Astrocyte of the cerebellum (primary cell): ENCODE results near the gene PPM1B.
"Not testable (repeated sequence)": the region's sequence is repeated elsewhere in the genome, so short reads cannot be mapped to it uniquely, and the experiment has no call there.

ENCODE experiments used
- DNase-seq: peaks from one replicate; pipeline ENCODE4 v3.0.0-alpha.2; 2011; ENCODE audit warnings: low read depth
- H3K4me3 ChIP-seq: 2 replicates; pipeline ENCODE4 v1.5.1; 2011; ENCODE audit warnings: mild to moderate bottlenecking, low read depth, low read length, moderate library complexity
- in situ Hi-C: cut with HindIII; loops from 2 replicates; pipeline ENCODE4 v1.10.0; 2017; ENCODE audit warnings: low sequenced_read_pairs
- TF ChIP-seq, protein P1 (sequence below): IDR thresholded peaks from 2 replicates; pipeline ENCODE4 v1.5.1; 2012; ENCODE audit warnings: low read length, low read depth, moderate library complexity, mild to moderate bottlenecking; ENCODE audit errors: missing control alignments

Gene PPM1B

DNA sequence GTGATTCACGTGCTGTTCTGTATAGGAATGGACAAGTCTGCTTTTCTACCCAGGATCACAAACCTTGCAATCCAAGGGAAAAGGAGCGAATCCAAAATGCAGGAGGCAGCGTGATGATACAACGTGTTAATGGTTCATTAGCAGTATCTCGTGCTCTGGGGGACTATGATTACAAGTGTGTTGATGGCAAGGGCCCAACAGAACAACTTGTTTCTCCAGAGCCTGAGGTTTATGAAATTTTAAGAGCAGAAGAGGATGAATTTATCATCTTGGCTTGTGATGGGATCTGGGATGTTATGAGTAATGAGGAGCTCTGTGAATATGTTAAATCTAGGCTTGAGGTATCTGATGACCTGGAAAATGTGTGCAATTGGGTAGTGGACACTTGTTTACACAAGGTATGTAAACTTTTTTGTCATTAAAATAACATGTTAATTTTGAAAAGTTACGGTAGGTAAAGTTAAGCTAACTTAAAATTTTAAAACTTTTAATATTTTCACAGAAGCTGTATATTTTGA, 33.0 kb downstream of the PPM1B start:
- TF ChIP-seq, protein P1, sequence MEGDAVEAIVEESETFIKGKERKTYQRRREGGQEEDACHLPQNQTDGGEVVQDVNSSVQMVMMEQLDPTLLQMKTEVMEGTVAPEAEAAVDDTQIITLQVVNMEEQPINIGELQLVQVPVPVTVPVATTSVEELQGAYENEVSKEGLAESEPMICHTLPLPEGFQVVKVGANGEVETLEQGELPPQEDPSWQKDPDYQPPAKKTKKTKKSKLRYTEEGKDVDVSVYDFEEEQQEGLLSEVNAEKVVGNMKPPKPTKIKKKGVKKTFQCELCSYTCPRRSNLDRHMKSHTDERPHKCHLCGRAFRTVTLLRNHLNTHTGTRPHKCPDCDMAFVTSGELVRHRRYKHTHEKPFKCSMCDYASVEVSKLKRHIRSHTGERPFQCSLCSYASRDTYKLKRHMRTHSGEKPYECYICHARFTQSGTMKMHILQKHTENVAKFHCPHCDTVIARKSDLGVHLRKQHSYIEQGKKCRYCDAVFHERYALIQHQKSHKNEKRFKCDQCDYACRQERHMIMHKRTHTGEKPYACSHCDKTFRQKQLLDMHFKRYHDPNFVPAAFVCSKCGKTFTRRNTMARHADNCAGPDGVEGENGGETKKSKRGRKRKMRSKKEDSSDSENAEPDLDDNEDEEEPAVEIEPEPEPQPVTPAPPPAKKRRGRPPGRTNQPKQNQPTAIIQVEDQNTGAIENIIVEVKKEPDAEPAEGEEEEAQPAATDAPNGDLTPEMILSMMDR = no peak
- no peak for DNase-seq
- H3K4me3 ChIP-seq = no peak overlapping the region
- in situ Hi-C loops = no loop called here

DNA sequence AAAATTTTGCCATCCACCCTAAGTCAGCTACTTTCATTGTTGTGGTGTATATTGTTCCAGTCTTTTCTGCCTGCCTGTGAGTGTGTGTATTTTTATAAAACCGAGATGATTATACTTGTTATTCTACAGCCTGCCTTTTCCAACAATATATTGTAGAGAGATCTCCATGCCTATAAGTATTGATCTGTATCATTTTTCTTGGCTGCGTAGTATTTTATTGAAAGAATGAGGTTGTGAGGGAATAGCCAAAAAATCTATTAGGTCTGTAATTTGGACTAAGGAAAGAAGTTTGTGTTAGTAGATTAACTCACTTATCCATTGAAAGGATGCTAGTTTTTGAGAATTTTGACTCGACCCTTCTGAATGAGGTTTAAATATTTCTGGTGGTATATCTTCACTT, 34.9 kb downstream of the PPM1B start:
- H3K4me3 ChIP-seq = no peak overlapping the region

DNA sequence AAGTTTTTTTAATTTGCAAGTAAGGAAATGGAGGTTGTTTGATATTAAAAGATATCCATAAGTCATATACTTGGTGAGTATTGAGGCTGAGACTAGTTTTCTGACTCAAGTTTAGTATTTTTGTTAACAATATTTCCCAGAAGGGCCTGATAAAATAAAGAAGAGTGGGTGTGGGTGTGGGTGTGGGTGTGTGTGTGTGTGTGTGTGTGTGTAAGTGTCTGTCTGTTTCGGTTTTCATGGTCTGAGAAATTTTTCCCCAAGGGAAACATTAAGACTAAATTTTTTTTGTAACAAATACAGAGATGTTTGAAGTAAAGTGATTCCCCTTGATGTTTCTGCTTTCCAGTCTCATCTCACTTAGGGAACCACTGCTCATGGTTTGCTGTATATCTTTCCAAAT, 36.5 kb downstream of the PPM1B start:
- in situ Hi-C loops = no loop called here
- TF ChIP-seq, protein P1 = no peak
- H3K4me3 ChIP-seq = no peak overlapping the region
- DNase-seq = no peak

More for the DNA sequence above, 34.9 kb downstream of the PPM1B start:
- DNase-seq = no peak
- TF ChIP-seq, protein P1 = no peak
- in situ Hi-C loops = no loop called here

DNA sequence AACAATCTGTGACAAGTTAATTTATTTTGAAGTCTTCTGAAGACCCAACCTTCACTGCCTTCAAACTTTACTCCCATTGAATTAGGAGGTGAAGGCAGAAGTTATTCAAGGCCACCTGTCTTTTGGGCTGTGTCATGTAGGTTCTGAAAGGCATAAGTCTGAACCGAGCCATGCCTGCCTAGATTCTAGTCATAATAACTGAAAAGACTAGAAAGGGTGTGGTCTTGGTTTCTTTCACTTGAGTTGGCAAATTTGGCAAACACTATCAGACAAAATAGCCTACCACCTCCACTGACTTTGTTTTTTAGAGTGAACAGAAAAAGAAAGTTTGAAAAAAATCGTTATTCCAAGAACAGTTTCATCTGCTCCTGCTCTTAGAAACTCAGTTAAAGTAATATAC, 38.4 kb downstream of the PPM1B start:
- no peak overlapping the region for H3K4me3 ChIP-seq
- in situ Hi-C loops = no loop called here
- TF ChIP-seq, protein P1 = no peak
- no peak for DNase-seq

DNA sequence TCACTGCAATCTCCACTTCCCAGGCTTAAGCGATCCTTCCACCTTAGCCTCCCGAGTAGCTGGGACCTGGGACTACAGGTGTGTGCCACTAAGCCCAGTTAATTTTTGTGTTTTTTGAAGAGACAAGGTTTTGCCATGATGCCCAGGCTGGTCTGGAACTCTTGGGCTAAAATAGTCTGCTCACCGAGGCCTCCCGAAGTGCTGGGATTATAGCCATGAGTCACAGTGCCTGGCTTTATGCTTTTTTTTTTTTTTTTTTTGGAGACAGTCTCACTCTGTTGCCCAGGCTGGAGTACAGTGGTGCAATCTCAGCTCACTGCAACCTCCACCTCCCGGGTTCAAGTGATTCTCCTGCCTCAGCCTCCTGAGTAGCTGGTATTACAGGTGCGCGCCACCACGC, 39.0 kb downstream of the PPM1B start:
- in situ Hi-C loops, DNase-seq, H3K4me3 ChIP-seq: not testable (repeated sequence)

DNA sequence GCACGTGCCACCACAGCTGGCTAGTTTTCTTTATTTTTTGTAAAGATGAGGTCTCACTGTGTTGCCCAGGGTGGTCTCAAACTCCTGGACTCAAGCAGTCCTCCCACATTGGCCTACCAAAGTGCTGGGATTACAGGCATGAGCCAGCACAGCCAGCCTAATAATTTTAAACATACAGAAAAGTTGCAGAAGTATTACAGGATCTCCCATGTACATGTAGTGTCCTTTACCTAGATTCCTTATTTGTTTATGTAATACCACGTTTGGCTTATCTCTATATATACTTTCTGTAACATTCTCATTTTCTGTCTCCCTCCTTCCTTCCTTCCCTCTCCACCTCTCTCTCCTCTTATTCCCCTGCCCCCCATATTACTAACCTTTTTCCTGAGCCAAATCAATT, 41.7 kb downstream of the PPM1B start:
- in situ Hi-C loops = no loop called here
- DNase-seq = no peak
- H3K4me3 ChIP-seq = no peak overlapping the region
- TF ChIP-seq, protein P1 = no peak

DNA sequence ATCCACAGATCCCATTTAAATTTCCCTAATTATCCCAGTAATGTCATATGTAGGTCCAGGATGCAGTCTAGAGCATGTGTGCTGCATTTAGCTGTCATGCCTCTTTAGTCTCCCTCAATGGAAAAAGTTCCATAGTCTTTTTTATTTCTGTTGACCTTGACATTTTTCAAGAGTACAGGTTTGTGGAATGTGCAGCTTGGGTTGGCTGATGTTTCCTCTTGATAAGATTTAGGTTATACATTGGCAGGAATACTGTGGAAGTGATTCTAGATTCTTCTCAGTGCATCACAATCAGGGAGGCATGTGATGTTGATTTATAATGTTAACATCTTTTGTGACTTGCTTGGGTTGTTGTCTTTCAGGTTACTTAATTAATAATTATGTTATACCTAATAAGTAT, 42.5 kb downstream of the PPM1B start:
- H3K4me3 ChIP-seq = no peak overlapping the region
- TF ChIP-seq, protein P1 = no peak
- DNase-seq = no peak
- in situ Hi-C loops = no loop called here
